Caco-2 (cell line): ENCODE results near the gene TGFBRAP1. TPM values are rescaled to one million over a fixed set of nuclear protein-coding genes. Genes with fewer than 3 reads are reported as not detected.

Experiments
- BruUV-seq: library from RNA; stranded (reverse); fragments of 400-500 nt; replicated peaks from 2 replicates; lab custom pipeline; 2021; lab: Mats Ljungman, UMichigan
- CTCF ChIA-PET: fragments of 300-600 bp; sonication (Branson Sonifier 250); formaldehyde crosslinking; loops from one replicate; lab custom pipeline; 2022; ENCODE audit warnings: antibody characterized with exemption; lab: Charles Lee
- POLR2A ChIA-PET: fragments of 300-600 bp; sonication (Branson Sonifier 250); formaldehyde crosslinking; loops from one replicate; lab custom pipeline; 2022; ENCODE audit warnings: antibody characterized with exemption; lab: Charles Lee
- DNase-seq, 2 experiments: peaks; one replicate each; pipeline versions ENCODE4 v3.0.0 to v3.0.0-alpha.2; 2020 to 2022
- H3K27me3 ChIP-seq: replicated peaks from 2 replicates; pipeline ENCODE4 v1.6.0; 2011; ENCODE audit warnings: low read length; ENCODE audit not compliant: control insufficient read depth, insufficient read depth
- H3K36me3 ChIP-seq: 2 replicates; pipeline ENCODE4 v1.5.1; 2011; ENCODE audit warnings: low read length; ENCODE audit not compliant: control insufficient read depth, insufficient read depth
- H3K4me1 ChIP-seq: fragments of 250-450 bp; sonication (Bioruptor Pico); 2 replicates; pipeline ENCODE4 v1.5.1; 2020; ENCODE audit warnings: mild to moderate bottlenecking
- H3K4me3 ChIP-seq: 2 replicates; pipeline ENCODE4 v1.5.1; 2011; ENCODE audit warnings: low read depth, mild to moderate bottlenecking, control low read depth, low read length
- H3K9me3 ChIP-seq: fragments of 250-450 bp; sonication (Bioruptor Pico); 2 replicates; pipeline ENCODE4 v1.5.1; 2020; ENCODE audit warnings: mild to moderate bottlenecking, moderate library complexity
- H3K27ac Mint-ChIP-seq: one replicate; pipeline ENCODE4 v1.8.0; 2022; ENCODE audit warnings: mixed read lengths; ENCODE audit not compliant: unreplicated experiment
- H3K27me3 Mint-ChIP-seq: one replicate; pipeline ENCODE4 v1.8.0; 2022; ENCODE audit warnings: mixed read lengths; ENCODE audit not compliant: insufficient read depth, unreplicated experiment
- H3K36me3 Mint-ChIP-seq: one replicate; pipeline ENCODE4 v1.8.0; 2022; ENCODE audit warnings: mild to moderate bottlenecking, mixed read lengths; ENCODE audit not compliant: insufficient read depth, unreplicated experiment
- H3K4me1 Mint-ChIP-seq: one replicate; pipeline ENCODE4 v1.8.0; 2022; ENCODE audit warnings: low read depth, mixed read lengths; ENCODE audit not compliant: unreplicated experiment
- H3K4me3 Mint-ChIP-seq: one replicate; pipeline ENCODE4 v1.8.0; 2022; ENCODE audit warnings: mild to moderate bottlenecking, moderate library complexity, mixed read lengths; ENCODE audit not compliant: unreplicated experiment
- H3K9me3 Mint-ChIP-seq: one replicate; pipeline ENCODE4 v1.8.0; 2022; ENCODE audit warnings: mixed read lengths; ENCODE audit not compliant: unreplicated experiment
- intact Hi-C: fragments of 100-400 bp; cut with micrococcal nuclease; formaldehyde crosslinking; loops from one replicate; pipeline ENCODE4 v1.10.0; 2022; ENCODE audit not compliant: unreplicated experiment
- total RNA-seq: library from RNA; stranded (reverse); gene quantifications from 2 replicates; pipeline ENCODE4 v1.2.3, GENCODE V29; 2022
- TF ChIP-seq, protein P1 (sequence below), 2 experiments: fragments of 200-600 bp in 1 of 2; IDR thresholded peaks; 1 replicate in 1 of 2; 2 replicates in 1 of 2; pipeline versions ENCODE4 v1.5.1 to v1.8.0; 2011 to 2022; ENCODE audit warnings: antibody characterized with exemption in 1 of 2, control low read depth in 1 of 2, inconsistent platforms in 1 of 2, low read depth in 1 of 2, low read length in 1 of 2, mild to moderate bottlenecking in 1 of 2, moderate library complexity in 1 of 2; ENCODE audit not compliant: insufficient read depth in 1 of 2, severe bottlenecking in 1 of 2, unreplicated experiment in 1 of 2

TGFBRAP1 gene
- total RNA-seq, 1 experiment from 2014 or later, result 26.0 TPM

GRCh38 chr2:105336786-105337121 lies 7.2 kb upstream of the TGFBRAP1 start:
- Histone ChIP-seq H3K36me3 (peaks cover 2% of the 10 kb centered on the region; the same call in 1 of the 2 replicates), H3K4me1 (peaks cover 8% of the 10 kb centered on the region; the same call in 1 of the 2 replicates), H3K4me3 (peak overlapping the region; percentile 90), H3K9me3 (no peaks in the 10 kb centered on the region), H3K27me3 (no peaks in the 10 kb centered on the region)
- H3K4me1 Mint-ChIP-seq, result peaks cover 7% of the 10 kb centered on the region
- TSS peak; percentile 89 for BruUV-seq
- no peaks in the 10 kb centered on the region for H3K9me3 Mint-ChIP-seq
- no peak for DNase-seq
- ChIA-PET POLR2A (no interaction called here), CTCF (no interaction called here)
- peak overlapping the region; percentile 100 for H3K27ac Mint-ChIP-seq
- intact Hi-C loops, result no loop called here
- H3K27me3 Mint-ChIP-seq, result no peaks in the 10 kb centered on the region
- H3K4me3 Mint-ChIP-seq, result peak overlapping the region; percentile 86
- TF ChIP-seq, protein P1, sequence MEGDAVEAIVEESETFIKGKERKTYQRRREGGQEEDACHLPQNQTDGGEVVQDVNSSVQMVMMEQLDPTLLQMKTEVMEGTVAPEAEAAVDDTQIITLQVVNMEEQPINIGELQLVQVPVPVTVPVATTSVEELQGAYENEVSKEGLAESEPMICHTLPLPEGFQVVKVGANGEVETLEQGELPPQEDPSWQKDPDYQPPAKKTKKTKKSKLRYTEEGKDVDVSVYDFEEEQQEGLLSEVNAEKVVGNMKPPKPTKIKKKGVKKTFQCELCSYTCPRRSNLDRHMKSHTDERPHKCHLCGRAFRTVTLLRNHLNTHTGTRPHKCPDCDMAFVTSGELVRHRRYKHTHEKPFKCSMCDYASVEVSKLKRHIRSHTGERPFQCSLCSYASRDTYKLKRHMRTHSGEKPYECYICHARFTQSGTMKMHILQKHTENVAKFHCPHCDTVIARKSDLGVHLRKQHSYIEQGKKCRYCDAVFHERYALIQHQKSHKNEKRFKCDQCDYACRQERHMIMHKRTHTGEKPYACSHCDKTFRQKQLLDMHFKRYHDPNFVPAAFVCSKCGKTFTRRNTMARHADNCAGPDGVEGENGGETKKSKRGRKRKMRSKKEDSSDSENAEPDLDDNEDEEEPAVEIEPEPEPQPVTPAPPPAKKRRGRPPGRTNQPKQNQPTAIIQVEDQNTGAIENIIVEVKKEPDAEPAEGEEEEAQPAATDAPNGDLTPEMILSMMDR (IDR thresholded peaks at IDR 0.05; ENCODE audit: insufficient read depth in 1 of 2, low read depth in 1 of 2, low read length in 1 of 2, severe bottlenecking in 1 of 2, unreplicated experiment in 1 of 2), result no peak
- peaks cover 24% of the 10 kb centered on the region for H3K36me3 Mint-ChIP-seq

GRCh38 chr2:105335469-105335868 lies 5.9 kb upstream of the TGFBRAP1 start:
- H3K27ac Mint-ChIP-seq, result no peak overlapping the region
- peaks cover 13% of the 10 kb centered on the region for H3K36me3 Mint-ChIP-seq
- BruUV-seq, result no TSS peak
- intact Hi-C loops, result no loop called here
- Histone ChIP-seq H3K27me3 (no peaks in the 10 kb centered on the region), H3K36me3 (no peaks in the 10 kb centered on the region), H3K9me3 (no peaks in the 10 kb centered on the region), H3K4me1 (peaks cover 16% of the 10 kb centered on the region), H3K4me3 (no peak overlapping the region)
- peaks cover 7% of the 10 kb centered on the region for H3K4me1 Mint-ChIP-seq
- H3K27me3 Mint-ChIP-seq, result no peaks in the 10 kb centered on the region
- DNase-seq, result no peak
- POLR2A ChIA-PET, result interaction anchor here (0.6 to 1.2 kb wide), 2 partner anchors 20 to 63 kb away, joined by 5 read pairs; partner anchors contain the start of gene FHL2
- CTCF ChIA-PET, result no interaction called here
- TF ChIP-seq, protein P1 (IDR thresholded peaks at IDR 0.05; ENCODE audit: insufficient read depth in 1 of 2, low read depth in 1 of 2, low read length in 1 of 2, severe bottlenecking in 1 of 2, unreplicated experiment in 1 of 2), result no peak
- no peak overlapping the region for H3K4me3 Mint-ChIP-seq
- no peaks in the 10 kb centered on the region for H3K9me3 Mint-ChIP-seq

DNA sequence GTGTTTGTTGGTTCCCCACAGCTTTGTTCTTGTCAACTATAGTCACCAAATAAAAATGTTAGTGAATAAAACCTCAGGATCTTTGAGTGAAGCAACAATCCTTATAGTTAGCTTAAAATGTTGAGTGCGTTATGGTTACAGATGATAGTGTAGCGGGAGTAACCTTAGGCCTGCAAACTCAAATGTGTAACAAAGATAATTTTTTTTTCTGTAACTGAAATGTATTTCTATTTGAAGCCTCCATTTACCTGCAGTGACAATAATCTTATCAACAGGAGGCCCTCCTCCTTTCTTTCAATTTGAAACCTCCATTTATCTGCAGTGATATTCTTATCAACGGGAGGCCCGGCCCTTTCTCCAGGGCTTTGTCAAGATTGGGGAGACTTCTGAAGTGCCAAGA lies 4.7 kb upstream of the TGFBRAP1 start:
- peaks cover 14% of the 10 kb centered on the region for H3K4me1 ChIP-seq
- Mint-ChIP-seq H3K27ac (no peak overlapping the region), H3K9me3 (no peaks in the 10 kb centered on the region), H3K4me1 (no peaks in the 10 kb centered on the region), H3K4me3 (no peak overlapping the region), H3K27me3 (no peaks in the 10 kb centered on the region), H3K36me3 (peaks cover 6% of the 10 kb centered on the region)
- no peaks in the 10 kb centered on the region for H3K27me3 ChIP-seq
- no peak overlapping the region for H3K4me3 ChIP-seq
- no peaks in the 10 kb centered on the region for H3K36me3 ChIP-seq
- TF ChIP-seq, protein P1 (IDR thresholded peaks at IDR 0.05; ENCODE audit: insufficient read depth in 1 of 2, low read depth in 1 of 2, low read length in 1 of 2, severe bottlenecking in 1 of 2, unreplicated experiment in 1 of 2), result no peak
- ChIA-PET CTCF (no interaction called here), POLR2A (no interaction called here)
- intact Hi-C loops, result no loop called here
- no peak for DNase-seq
- no peaks in the 10 kb centered on the region for H3K9me3 ChIP-seq
- BruUV-seq, result no TSS peak
